ENCODE results near the gene CAV3.

GRCh38 chr3:8732413-8732812 lies 1.2 kb upstream of the CAV3 start:
- TF ChIP-seq POLR2A (IDR thresholded peaks at IDR 0.05; ENCODE audit: low read length): no peak
- TF ChIP-seq GATA1 (IDR thresholded peaks at IDR 0.05; ENCODE audit: low read depth, low read length): no peak

Data from erythroblast (primary cell).